Activated CD4-positive, alpha-beta T cell treated with anti-CD3 and anti-CD28 coated beads for 4 hours (primary cell): ENCODE data around the gene ZC3H7A.

Source experiments
- DNase-seq, 2 donors: peaks; one replicate each; pipeline ENCODE4 v3.0.0-alpha.2; 2020

ZC3H7A gene

DNA sequence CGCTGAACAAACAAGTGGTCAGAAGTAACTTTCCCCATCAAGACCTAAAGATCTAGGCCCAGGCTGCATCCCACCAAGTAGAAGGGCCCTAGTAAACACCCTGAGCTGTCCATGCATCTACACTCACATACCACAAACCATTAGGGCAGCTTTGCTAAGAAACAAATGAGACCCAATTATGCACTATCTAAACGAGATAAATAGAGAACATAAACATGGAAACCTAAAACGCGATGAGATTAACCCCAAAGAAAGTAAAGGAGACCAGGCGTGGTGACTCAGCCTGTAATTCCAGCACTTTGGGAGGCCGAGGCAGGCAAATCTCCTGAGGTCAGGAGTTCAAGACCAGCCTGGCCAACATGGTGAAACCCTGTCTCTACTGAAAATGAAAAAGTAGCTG lies 60.2 kb downstream of the ZC3H7A start:
- no peak for DNase-seq

DNA sequence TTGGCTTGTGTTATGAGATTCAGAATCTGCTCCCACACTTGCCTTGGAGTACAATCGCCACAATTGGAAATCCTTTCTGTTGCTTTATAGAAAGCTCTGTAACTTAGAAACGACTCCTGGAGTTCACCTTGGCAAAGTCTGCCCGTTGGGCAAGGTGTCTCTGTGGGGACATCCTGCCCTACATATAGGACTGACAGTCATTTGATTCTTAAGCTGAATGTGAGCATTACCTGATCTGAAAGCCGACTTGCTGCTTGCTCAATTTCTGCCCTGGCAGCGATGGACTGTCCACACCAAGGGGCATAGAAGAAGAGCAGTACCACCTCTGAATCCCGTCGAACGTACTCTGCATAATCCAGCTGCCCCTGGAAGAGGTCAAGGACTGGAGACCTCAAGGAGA lies 61.3 kb downstream of the ZC3H7A start:
- DNase-seq = no peak

- no peak for DNase-seq
Measured at GRCh38 chr16:11734653-11735043, 62.4 kb downstream of the ZC3H7A start.

- no peak for DNase-seq
Measured at GRCh38 chr16:11734025-11734652, 62.9 kb downstream of the ZC3H7A start.

GRCh38 chr16:11731222-11731621 lies 65.8 kb downstream of the ZC3H7A start:
- no peak for DNase-seq

- no peak for DNase-seq
Measured at GRCh38 chr16:11729787-11730186, 67.3 kb downstream of the ZC3H7A start.

DNA sequence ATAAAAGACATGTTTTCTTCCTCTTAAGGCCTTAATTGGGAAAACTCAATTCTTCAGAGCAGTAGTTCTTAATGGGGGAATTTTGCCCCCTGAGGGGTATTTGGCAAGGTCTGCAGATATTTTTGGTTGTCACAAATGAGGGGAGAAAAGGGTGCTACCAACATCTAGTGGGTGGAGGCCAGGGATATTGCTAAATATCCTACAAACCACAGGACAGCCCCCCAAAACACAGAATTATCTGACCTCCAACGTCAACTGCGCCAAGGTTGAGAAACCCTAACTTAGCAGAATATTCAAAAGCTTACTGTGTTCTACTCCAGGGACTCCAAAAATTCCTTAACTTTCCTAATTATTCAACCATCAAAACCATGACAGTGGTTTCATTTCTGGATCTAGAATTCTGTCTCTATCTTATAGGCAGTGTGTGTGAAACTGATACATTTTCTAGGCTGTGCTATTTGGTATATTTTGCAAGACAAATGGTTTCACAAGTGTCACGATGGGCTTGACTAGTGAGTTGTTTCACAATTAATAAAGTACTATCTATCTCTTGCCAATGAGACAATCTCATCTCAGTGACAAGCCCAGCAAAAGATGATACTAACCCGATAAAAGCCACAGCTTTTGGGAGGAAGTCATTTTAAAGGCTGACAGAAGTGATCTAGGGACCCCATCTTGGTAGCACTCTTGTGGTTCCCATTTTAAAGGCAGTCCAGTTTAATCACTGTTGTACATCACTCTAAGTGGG lies 69.1 kb downstream of the ZC3H7A start:
- no peak for DNase-seq

DNA sequence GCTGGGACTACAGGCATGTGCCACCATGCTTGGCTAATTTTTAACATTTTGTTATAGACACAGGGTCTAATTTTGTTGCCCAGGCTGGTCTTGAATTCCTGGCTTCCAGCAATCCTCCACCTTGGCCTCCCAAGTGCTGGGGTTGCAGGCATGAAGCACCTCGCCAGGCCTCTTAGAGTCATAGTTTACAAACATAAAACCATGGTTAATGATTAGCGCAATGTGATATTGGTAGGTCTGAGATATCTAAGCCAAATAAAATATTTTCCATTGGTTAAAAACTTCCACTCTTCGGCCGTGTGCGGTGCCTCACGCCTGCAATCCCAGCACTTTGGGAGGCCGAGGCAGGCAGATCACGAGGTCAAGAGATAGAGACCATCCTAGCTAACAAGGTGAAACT lies 71.0 kb downstream of the ZC3H7A start:
- DNase-seq = no peak

GRCh38 chr16:11725457-11725856 lies 71.6 kb downstream of the ZC3H7A start:
- no peak for DNase-seq

DNA sequence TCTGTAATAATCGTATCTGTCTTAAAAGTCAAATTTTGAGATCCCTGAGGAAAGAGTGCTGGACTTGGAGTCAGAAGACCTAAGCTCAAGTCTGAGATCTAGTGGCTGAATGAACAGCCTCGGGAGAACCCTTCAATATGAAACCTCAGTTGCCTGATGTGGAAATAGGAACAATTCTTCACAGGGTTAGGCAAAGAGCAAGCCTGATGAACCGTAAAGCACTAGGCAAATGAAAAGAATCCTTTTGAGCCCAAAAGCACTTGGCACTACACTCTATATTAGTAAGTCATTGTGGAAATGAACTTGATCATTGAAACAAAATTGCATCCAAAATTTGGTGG lies 74.6 kb downstream of the ZC3H7A start:
- DNase-seq = no peak

GRCh38 chr16:11721781-11722467 lies 75.1 kb downstream of the ZC3H7A start:
- no peak for DNase-seq

DNA sequence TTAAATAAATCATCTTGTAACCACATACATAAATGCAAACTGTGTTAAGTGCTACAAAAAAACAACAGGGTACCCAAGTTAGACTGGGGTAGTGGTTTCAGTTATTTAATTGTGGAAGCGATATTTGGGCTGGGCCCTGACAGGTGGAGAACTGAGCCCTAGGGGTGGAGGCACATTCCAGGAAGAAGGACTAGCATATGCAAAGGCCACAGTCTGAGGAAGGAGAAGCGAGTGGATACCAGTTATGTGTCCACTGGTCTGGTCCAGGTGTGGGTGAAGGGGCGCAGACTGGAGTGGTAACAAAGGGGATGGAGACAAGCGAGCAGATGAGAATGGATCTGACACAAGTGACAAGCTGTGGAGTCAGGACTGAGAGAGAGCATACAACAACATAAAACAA lies 77.3 kb downstream of the ZC3H7A start:
- no peak for DNase-seq

GRCh38 chr16:11719171-11719570 lies 77.9 kb downstream of the ZC3H7A start:
- no peak for DNase-seq

DNA sequence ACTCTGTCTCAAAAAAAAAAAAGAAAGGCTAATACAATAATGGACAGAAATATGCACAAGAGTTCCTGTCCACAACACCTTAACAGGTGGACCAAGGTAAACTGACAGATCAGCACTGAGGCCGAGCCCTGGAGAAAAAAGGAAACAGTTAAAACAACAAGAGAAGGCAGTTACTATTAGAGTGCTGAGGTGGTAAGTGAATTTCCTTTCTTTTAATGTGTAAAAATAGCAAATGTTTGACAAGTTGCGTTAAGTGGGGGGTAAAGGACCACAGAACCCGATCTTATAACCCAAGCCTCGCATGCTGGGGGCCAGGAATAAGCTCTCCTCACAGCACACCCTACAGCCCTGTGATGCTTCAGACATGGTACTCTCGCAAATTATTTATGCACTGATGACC lies 79.2 kb downstream of the ZC3H7A start:
- DNase-seq = no peak

DNA sequence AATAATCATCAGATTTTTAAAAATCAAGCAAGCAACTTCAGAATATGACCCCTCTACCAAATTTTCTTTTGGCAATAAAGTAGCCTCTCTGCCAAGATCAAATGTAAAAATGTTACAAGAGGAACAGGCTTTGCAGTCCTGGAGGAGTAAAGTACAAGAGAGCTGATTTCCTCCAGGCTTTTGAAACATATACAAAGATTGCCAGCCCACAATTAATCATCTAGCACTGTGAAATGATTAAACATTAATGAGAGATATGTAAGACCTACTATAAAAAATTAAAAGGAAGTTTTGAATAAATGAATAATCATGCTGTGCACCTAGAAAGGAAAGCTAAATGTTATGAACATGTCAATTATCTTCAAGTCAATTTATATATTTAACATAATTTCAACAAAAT lies 80.7 kb downstream of the ZC3H7A start:
- DNase-seq = no peak

GRCh38 chr16:11715246-11715947 lies 81.7 kb downstream of the ZC3H7A start:
- DNase-seq = no peak

DNA sequence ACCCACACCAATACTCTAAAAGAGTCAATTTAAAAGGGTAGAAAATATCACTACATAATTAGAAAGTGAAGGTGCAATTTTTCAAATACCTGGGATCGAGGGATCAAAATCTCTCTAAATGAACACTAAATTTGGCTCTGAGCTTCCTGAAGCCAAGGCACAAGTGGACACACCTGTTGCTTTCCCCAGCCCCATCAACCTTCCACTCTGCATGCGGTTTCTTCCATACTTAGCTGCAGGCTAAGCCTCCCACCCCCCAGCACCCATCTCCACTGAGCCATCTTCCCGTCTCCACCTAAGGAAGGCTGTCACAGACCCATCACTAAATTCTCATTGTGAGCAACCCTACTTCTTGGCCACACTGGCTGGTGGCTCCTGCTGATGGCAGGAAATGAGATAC lies 84.9 kb downstream of the ZC3H7A start:
- no peak for DNase-seq

DNA sequence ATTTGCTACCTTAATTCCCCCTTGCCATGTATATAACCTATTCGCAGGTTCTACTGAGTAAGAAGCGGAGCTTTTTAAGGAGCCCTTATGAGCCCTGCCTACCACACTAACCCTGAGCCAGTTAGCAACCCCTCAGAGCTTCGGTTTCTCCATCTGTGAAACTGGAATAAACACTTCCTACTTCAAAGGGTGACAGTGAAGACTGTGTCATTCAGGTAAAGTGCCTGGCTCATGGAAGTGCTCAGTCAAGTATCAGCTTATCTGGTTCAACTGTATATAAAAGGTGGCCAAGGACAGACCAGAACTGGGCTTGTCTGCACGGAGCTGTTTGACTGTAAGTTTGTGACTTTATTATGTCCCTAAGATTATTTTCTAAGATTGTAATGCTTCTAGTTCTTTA lies 85.4 kb downstream of the ZC3H7A start:
- no peak for DNase-seq

GRCh38 chr16:11708421-11708820 lies 88.6 kb downstream of the ZC3H7A start:
- no peak for DNase-seq

- no peak for DNase-seq
Measured at GRCh38 chr16:11707679-11708197, 89.3 kb downstream of the ZC3H7A start.

DNA sequence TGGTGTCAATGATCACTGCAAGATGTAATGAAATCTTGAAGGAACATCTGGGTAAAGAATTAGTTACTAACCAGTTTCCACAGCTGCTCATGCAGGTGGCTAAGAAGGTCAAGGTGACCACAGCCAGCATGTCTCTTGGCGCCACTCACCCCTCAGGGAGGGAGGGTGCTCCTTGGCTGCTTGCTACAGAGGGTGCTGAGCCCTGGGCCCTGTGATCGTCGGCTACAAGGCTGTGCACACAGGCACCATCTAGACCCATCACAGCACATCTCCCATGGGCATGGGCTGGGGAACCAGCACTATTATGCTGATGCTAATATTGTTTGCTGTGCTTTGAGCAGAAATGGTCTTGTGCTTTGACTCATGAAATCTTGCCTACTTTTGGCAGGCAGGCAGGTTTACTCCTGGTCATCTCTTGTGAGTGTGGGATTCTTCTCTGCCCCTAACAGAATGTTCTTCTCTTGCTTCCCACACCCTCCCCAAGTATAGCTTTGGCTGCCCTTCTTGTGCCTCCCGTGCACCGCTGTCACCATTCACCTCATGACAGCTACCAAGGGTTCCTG lies 90.8 kb downstream of the ZC3H7A start:
- DNase-seq = no peak

DNA sequence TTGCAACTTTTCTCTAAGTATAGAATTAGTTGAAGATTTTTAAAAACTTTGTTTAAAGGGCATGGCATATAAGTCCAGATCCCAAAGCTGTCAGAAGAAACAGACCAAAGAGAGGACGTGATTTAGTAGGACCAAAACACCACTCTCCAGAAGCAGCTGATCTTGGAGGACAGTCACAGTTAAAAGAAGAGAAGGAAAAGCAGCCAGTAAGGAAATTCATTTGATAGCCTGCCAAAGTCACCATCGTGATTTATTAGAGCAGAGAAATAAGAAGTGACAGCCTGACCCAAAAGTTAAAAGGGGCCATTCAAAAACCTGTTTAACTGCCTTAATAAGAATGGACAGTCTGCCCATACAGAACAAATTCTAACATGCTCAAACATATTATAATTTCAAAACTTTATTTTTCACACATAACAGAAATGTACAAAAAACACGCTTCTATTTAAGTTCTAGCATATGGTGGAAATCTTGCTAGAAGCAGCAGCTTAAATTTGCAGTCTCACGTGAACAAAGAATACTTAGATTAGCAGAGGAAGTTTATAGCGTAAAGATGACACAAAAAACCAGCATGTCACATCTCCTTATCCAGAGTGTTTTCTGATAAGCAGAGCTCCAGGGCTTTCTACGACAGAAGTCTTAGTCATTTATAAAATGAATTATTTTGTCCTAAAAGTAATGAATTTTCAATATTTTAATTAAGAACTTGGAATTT lies 91.6 kb downstream of the ZC3H7A start:
- no peak for DNase-seq
